Activated CD8-positive, alpha-beta memory T cell treated with anti-CD3 and anti-CD28 coated beads for 4 hours (primary cell): ENCODE measurements around the gene C16orf54.
"Not testable (repeated sequence)": the region's sequence is repeated elsewhere in the genome, so short reads cannot be mapped to it uniquely, and the experiment has no call there.

Experiments used
- DNase-seq, 2 donors: peaks; one replicate each; pipeline ENCODE4 v3.0.0-alpha.2; 2020; ENCODE audit warnings: low read depth in 2 of 2

The C16orf54 gene, protein sequence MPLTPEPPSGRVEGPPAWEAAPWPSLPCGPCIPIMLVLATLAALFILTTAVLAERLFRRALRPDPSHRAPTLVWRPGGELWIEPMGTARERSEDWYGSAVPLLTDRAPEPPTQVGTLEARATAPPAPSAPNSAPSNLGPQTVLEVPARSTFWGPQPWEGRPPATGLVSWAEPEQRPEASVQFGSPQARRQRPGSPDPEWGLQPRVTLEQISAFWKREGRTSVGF

DNA sequence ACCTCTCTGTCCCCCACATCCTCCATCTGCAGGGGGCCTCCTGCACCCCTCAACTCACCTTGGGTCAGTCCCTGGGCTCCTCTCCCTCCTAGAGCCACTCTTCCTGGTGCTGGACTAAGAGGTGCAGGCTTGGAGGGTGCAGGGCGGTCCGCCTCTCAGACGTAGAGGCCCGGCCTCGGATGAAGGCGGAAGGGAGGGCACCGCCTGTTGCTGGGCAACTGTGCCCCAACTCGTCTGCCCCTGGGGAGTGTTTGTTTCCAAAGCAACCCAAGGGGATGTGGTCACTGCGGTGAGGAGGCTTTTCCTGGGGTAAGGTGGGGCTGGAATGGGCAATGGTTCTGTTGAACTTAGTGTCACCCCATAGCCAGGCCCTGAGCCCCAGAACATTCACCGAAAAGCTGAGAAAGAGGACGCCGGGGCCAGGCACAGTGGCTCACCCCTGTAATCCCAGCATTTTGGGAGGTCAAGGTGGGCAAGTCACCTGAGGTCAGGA lies at the start of gene C16orf54:
Gene C16orf54 (minus strand): TSS at position 138 of the 493 bp plus-strand sequence. CDS start 1,039 bp downstream, outside the sequence.
- DNase-seq: peak; percentile 75 to 81

DNA sequence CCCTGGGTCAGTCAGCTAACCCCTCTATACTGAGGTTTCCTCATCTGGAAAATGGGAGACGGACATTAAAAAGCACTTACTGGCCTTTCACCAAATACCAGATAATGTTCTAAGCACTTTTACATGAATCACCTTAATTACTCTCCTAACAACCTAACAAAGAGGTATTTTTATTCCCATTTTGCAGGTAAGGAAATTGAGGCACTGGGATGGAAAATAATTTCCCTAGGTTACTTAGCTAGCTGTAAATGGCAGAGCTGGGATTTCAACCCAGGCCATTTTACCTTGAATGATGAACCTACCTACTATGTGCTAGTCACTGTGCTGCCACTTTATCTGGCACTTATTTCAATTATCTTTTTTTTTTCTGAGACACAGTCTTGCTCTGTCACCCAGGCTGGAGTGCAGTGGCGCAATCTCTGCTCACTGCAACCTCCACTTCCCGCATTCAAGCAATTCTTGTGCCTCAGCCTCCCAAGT lies 48.5 kb upstream of the C16orf54 start:
- no peak for DNase-seq

DNA sequence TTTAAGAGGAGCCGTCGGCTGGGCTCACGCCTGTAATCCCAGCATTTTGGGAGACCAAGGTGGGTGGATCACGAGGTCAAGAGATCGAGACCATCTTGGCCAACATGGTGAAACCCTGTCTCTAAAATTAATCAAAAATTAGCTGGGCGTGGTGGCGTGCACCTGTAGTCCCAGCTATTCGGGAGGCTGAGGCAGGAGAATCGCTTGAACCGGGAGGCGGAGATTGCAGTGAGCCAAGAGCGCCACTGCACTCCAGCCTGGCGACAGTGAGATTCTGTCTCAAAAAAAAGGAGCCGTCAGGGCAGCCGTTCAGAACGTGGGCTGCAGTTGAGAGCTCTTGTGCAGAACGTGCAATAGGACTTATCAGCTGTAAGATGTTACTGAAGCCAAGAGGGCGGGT lies 47.4 kb upstream of the C16orf54 start:
- not testable (repeated sequence) for DNase-seq

DNA sequence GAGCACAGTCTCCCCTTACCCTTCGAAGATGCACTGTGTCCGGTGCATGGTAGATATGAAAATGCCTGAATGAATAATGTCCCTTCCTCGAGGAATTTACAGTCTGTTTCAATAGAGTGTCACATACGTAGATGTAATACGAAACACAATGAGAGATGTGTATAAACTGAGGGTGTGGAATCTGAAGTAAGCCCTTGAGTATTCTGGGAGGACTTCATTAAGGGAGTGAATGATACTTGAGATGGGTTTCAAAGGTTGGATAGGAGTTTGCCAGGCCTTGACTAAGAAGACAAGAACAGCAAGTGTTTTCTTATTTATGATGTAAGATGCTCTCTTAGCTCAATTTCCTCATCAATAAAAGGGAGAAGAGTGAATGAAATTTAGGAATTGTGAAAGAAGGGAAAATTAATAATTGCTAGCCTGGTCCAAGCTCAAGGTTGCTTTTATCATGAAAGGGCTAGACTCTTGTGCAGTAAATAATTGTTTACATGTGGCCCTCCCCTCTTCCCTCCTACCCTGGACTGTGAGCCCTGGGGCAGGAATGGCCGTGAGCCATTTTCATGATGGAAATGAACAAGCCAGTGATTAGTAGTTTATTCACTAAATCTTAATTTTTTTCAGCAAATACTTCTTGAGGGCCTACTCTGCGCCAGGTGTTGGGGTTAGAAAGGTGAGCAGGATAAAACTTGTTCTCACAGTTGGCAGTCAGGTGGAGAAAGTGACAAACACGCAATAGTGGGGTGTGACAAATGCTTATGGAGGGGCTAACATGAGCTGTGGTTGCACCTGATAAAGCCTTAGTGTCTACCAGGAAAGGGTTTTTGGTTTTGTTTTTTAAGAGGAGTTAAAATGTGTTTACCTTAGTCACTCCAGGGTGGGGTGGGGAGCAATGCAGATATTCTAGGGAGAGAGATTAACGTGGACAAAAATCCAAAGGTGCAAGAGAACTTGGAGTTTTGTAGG lies 46.3 kb upstream of the C16orf54 start:
- DNase-seq: no peak

DNA sequence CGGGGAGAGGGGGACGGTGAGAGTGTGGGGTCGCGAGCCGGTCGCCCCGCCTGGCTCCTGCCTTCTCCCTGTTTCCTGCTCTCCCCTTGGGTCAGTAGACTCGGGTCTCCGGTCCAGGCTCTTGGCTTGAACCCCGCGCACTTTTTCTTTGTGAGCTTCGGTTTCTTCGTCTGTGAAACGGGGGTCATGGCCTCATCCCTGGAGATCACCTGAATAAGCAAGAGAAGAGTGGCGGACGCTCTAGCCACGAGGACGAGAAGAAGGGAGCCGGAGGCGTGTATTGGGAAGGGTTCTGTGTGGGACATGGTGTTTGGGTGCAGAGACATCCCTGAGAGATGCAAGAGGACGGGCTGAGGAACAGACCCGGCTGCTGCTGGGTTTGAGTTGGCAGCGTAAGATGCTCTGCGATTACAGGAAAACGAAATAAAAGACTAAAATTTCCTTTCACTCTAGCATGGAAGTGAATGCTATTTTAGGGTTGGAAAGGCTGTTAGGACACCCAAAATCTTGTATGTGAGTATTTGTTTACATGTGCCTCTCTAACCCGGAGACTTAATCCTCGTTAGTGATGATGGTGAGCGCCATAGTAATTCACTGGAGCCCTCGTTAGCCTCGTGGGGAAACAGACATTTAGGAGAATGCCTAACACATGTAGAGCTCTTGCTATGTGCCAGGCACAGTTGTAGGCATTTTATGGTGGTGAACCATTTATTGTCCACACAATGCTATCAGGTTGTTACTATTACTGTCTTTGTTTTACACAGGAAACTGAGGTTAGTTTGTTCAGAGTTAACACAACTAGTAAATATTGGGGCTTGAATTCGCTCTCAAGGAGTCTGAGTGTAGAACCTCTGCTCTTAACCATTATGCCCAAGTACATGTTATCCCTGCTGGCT lies 45.4 kb upstream of the C16orf54 start:
- no peak for DNase-seq

DNA sequence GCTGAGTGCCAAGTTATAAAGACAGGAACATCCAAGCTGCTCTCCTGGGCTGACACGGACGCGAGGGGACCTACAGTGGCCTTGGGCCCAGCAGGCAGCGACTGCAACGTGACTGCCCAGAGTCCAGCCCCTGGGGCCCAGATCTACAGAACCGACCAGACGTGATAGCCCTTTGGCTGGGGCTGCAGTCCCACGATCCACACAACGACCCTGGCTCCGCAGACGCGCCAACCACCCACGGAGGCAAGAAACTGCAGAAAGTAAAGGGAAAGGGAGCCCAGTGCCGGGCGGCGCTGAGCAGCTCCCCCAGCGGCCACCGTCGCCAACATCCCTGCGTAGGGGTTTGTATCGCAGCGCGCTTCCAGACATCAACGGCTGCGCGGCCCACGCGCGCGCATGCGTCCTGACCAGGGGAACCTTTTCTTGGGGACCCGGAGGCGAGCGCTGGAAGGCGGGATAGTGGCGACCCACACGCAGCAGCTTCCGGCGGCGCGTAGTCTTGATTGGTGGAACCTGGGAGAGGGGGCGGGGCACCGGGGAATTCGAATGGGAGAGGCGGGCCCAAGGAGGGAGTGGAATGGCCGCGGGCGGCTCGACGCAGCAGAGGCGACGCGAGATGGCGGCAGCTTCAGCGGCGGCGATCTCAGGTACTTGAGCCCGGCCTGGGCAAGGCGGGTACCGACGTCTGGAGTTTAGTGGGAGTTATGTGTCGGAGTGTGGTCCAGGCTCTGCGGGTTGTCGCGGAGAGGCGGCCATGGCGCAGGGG lies 44.6 kb upstream of the C16orf54 start, which contains the start of gene KIF22:
Gene KIF22 (plus strand): TSS at position 569 of the 766 bp plus-strand sequence. CDS start 9 bp downstream, at position 578.
- DNase-seq: peak; percentile 100

DNA sequence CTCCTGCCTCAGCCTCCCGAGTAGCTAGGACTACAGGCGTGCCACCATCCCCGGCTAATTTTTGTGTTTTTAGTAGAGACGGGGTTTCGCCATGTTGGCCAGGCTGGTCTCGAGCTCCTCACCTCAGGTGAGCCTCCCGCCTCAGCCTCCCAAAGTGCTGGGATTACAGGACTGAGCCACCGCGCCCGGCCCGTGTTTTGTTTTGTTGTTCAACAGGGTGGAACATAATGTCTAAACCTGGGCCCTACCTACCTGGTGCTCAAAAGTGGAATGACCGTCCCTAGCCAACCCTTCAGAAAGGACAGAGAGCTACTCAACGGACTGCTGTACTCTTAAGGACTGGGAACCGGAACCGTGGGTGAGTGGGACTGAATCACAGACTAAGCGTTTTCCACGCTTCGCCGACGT lies 44.0 kb upstream of the C16orf54 start:
- no peak for DNase-seq

DNA sequence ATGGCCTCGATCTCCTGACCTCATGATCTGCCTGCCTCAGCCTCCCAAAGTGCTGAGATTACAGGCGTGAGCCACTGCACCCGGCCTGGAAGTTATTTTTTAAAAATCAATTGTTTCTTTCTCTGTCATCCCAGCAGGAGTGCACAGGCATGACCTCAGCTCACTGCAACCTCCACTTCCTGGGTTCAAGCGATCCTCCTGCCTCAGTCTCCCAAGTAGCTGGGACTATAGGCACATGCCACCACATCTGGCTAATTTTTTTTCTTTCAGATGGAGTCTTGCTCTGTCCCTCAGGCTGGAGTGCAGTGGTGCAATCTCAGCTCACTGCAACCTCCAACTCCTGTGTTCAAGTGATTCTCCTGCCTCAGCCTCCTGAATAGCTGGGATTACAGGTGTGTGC lies 41.4 kb upstream of the C16orf54 start:
- DNase-seq: not testable (repeated sequence)

DNA sequence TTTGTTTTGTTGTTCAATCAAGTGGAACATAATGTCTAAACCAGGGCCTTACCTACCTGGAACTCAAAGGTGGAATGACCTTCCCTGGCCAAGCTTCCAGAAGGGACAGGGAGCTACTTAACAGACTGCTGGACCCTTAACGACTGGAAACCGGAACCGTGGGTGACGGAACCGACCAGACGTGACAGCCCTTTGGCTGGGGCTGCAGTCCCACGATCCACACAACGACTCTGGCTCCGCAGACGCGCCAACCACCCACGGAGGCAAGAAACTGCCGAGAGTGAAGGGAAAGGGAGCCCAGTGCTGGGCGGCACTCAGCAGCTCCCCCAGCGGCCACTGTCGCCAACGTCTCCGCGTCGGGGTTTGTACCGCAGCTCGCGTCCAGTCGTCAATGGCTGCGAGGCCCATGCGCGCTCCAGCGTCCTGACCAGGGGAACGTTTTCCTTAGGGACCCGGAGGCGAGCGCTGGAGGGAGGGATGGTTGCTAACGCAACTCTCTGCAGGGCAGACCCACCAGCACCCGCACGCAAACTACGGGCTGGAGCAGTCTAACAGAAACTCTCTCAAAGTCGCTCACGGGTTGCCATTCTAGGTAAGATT lies 39.2 kb upstream of the C16orf54 start:
- DNase-seq: peak in 1 of 2 donors; percentile 46

DNA sequence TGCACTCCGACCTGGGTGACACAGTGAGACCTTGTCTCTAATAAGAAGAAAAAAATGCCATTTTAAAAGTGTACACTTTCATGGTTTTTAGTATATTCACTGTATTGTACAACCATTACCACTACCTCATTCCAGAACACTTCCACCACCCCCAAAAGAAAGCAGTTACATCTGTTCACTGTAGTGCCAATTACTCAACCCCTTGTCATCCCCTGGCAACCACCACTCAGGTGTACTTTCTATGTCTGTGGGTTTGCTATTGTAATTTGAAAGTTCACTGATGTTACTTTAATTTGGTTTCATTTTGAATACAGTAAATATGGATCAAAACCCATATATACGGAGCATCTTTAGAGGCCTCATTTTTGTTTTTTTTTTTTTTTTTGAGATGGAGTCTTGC lies 38.4 kb upstream of the C16orf54 start:
- DNase-seq: no peak

DNA sequence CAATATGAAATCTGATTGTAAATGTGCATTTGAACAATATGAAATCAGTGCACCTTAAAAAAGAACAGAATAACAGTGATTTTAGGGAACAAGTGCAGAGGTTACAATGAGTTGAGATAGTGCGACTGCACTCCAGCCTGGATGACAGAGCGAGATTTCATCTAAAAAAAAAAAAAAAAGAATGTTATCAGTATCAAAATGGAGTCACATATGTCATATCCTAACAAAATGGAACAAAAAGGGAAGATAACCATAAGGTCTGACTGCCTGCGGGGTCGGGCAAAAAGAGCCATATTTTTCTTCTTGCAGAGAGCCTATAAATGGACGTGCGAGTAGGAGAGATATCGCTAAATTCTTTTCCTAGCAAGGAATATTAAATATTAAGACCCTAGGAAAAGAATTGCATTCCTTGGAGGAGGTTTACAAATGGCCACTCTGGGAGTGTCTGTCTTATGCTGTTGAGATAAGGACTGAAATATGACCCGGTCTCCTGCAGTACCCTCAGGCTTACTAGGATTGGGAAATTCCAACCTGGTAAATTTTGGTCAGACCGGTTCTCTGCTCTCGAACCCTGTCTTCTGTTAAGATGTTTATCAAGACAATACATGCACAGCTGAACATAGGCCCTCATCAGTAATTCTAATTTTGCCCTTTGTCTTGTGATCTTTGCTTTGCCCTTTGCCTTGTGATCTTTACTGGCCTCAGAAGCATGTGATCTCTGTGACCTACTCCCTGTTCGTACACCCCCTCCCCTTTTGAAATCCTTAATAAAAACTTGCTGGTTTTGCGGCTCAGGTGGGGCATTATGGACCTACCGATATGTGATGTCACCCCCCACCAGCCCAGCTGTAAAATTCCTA lies 37.5 kb upstream of the C16orf54 start:
- DNase-seq: not testable (repeated sequence)

DNA sequence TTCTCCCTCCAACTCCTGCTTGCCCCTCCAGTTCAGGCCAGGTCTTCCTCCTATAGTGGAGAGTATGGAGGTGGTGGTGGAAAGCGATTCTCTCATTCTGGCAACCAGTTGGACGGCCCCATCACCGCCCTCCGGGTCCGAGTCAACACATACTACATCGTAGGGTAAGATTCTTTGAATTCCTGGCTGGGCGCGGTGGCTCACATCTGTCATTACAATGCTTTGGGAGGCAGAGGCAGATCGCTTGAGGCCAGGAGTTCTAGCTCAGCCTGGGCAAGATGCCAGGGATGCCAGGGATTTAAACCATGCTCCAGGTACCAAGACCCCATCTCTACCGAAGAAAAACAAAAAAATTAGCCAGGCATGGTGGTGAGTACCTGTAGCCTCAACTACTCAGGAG lies 33.7 kb upstream of the C16orf54 start:
- no peak for DNase-seq

DNA sequence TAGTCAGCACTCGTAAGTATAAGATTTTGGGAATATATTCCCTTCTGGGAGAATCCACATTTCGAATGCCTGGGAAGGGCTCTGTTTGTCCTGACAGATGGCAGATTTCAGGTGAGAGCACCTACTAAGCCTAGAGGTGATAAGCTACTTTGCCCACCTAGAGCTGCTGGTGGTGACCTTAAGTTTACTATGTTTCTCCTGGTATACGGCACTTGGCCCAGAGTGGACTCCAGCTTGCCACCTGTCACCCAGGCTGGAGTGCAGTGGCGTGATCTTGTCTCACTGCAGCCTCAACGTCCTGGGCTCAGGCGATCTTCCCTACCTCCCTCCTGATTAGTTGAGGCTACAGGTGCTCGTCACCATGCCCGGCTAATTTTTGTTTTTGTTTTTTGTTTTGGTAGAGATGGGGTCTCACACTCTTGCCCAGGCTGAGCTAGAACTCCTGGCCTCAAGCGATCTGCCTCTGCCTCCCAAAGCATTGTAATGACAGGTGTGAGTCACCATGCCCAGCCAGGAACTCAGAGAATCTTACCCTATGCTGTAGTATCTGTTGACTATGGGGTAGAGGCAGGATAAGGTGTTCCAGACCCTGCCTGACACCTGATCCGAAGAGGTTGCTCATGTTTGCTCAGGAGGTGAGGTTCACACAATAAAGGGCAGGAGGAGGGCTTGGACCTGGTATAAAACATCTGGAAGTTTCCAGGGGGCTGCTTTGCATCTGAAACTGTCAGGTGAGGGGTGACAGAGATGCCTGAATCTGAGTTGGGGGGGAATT lies 32.0 kb upstream of the C16orf54 start, which contains the start of gene ZG16:
Gene ZG16 (plus strand): TSS at position 681 of the 775 bp plus-strand sequence. CDS start 1,011 bp downstream, outside the sequence.
- no peak for DNase-seq

DNA sequence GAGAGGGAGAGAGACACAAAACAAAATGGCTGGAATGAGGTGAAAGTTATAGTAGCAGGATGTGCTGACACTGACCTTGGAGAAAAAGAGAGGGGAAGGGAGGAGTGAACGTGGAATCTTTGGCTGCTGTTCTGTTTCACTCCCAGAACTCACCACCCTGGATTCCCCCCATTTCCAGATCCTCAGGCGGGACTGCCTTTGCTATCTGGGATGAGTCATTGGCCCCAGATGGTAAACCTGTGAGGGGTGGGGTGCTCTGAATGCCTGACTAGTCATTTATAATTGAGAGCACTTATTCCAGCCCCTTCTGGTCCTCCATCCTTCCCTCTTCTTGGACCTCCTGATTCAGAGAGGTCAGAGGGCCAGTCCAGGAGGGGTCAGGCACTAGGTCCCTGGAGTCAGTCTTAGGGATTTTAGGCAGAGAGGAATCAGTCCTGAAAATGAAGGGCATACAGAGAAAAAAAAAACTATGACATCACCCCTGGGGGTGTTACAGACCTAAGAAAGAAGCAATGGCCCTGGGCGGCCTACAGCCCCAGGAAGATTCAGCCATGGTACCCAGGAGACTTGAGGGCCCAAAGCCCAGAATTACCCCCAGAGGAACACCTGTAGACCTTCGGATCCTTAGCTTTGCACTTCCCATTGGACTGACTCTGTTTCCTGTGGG lies 30.1 kb upstream of the C16orf54 start:
- no peak for DNase-seq

DNA sequence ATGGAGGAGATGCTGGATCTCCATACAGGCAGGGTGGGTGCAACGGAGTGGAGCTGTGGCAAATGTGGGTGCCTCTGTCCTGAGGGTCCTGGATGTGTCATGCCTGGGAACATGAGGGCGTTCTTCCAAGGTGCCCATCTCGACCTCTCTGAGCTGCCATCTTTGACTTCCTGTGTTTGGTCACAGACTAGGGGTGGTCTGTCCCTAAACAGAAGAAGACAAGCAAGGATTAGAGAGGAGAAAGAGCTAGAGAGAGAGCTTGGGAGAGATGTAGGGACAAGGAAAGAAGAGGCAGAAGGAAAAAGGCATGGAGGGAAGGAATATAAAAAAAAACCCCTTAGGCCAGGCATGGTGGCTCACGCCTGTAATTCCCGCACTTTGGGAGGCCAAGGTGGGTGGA lies 28.9 kb upstream of the C16orf54 start:
- DNase-seq: no peak

DNA sequence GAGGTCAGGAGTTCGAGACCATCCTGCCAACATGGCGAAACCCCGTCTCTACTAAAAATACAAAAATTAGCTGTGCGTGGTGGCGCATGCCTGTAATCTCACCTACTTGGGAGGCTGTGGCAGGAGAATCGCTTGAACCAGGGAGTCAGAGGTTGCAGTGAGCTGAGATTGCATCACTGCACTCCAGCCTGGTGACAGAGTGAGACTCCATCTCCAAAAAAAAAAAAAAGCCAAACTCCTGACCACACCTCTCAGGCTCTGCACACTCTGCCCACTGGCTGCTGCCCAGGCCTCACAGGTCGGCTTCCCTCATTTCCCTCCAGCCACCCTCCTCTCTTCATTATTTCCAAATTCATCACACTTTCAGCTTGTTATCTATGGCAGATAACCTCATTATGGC lies 26.5 kb upstream of the C16orf54 start:
- not testable (repeated sequence) for DNase-seq

DNA sequence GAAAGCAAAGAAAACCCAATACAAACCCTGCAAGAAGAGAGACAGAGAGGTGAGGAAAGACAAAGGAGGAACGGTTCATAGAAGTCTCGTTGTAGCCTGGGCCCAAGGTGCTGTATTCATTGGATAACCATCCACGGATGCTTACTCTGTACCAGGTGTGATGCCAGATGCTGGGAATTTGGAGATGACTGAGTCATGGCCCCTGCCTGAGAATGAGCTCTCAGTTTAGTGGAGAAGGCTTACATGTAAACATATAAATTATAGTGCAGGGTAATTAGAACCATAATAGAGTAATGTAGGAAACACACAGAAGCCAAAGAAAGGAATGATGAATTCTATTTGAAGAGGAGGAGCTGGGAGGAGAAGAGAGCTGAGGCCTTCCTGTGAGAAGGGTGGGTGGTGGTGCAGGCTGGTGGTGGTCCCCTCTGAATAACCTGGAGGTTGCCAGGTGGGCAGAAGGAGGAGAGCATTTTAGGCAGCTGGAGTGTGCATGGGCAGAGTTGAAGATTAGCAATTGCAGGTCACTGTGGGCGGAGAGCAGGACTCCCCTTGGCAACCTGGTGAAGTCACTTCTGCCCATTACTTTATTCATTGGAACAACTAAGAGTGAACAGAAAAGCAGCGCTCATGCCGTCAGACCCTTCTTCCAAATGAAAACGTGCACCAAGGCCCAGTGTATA lies 24.6 kb upstream of the C16orf54 start:
- no peak for DNase-seq
